WERI-Rb-1 (cell line): Measurements from ENCODE around the gene AMBN.

Experiments used
- DNase-seq: peaks from one replicate; pipeline ENCODE4 v3.0.0-alpha.2; 2020
- H3K27ac ChIP-seq: fragments of 250-450 bp; sonication (Bioruptor Pico); 2 replicates; pipeline ENCODE4 v1.5.1; 2020; ENCODE audit warnings: mild to moderate bottlenecking, moderate library complexity
- H3K27me3 ChIP-seq: fragments of 250-450 bp; sonication (Bioruptor Pico); 2 replicates; pipeline ENCODE4 v1.5.1; 2021; ENCODE audit warnings: mild to moderate bottlenecking, low read depth, moderate library complexity; ENCODE audit not compliant: insufficient read depth, severe bottlenecking
- H3K36me3 ChIP-seq: fragments of 250-450 bp; sonication (Bioruptor Pico); 2 replicates; pipeline ENCODE4 v1.5.1; 2020; ENCODE audit warnings: mild to moderate bottlenecking, moderate library complexity
- H3K4me3 ChIP-seq: 2 replicates; pipeline ENCODE4 v1.5.1; 2011; ENCODE audit warnings: low read depth, mild to moderate bottlenecking, control low read depth, low read length
- H3K9me3 ChIP-seq: fragments of 250-450 bp; sonication (Bioruptor Pico); 2 replicates; pipeline ENCODE4 v1.5.1; 2021; ENCODE audit warnings: mild to moderate bottlenecking, moderate library complexity; ENCODE audit not compliant: severe bottlenecking
- CTCF ChIP-seq: IDR thresholded peaks from 2 replicates; pipeline ENCODE4 v1.5.1; 2011; ENCODE audit warnings: low read depth, mild to moderate bottlenecking, control low read depth, inconsistent platforms, low read length

The AMBN gene

DNA sequence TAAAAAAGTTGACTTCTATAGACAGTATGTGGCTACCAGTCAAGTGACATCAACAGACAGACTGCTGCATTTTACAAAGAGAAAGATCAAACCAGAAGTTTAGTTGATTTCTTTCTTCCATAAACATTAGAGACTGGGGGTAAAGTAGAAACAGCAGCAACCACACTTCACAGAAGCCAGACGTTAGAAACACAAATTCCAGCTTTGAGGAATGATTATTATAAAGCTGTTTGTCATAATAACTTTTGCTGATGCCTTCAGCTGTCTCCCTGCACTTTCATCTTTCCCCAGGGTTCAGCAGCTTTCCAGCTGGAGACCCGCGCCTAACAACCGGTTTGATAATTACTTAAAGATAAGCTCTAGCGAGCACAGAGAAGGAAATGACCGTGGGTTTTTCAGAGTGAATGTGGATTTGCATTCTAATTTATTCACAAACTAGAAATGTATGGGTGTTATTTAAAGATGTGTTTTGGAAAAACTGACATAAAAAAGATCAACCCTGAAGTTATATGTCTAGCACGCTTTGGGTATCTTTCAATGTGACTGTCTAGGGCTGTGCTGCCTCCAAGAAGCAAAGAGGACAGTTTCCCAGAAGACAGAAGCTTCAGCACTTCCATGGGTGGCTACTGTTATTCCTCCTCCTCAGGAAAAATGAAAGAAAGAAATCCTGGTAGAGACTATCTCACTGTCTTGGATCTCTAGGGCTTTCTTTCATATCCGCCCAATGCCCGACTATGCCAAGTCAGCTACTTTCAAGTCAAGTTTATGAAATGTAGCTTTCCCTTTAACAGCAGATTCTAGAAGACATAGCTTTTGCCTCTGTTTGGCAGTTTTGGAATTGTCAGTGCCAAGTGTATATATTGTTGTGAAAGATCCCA, 21.5 kb downstream of the AMBN start:
- peak; percentile 20 for DNase-seq
- H3K27me3 ChIP-seq, result no peaks in the 10 kb centered on the region
- no peak overlapping the region for H3K4me3 ChIP-seq
- H3K27ac ChIP-seq, result no peak overlapping the region
- H3K9me3 ChIP-seq, result no peaks in the 10 kb centered on the region
- no peaks in the 10 kb centered on the region for H3K36me3 ChIP-seq
- TF ChIP-seq CTCF, result no peak

- H3K9me3 ChIP-seq, result no peaks in the 10 kb centered on the region
- H3K4me3 ChIP-seq, result no peak overlapping the region
- H3K27me3 ChIP-seq, result no peaks in the 10 kb centered on the region
- DNase-seq, result no peak
- H3K27ac ChIP-seq, result no peak overlapping the region
- TF ChIP-seq CTCF, result no peak
- no peaks in the 10 kb centered on the region for H3K36me3 ChIP-seq
Observed at GRCh38 chr4:70614184-70614555, 22.1 kb downstream of the AMBN start.

DNA sequence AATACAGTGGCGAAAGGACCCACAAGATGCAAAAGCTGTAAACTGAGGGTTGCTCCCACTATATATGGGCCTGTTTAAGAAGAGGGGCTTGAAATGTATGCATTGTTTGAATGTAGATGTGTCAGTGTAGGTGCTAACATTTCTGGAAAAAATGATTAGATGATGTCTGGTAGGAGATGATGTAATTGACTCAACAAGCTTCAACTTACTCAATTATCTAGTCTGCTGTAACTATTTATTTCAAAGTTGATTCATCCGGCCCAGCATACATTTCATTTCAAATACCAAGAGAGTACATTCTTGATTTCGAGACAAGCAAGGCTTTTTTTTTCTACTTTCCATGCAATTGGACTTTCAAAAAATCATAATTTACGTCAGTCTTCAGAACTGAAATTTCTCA, 27.2 kb downstream of the AMBN start:
- DNase-seq, result no peak
- H3K4me3 ChIP-seq, result no peak overlapping the region
- no peaks in the 10 kb centered on the region for H3K27me3 ChIP-seq
- H3K9me3 ChIP-seq, result no peaks in the 10 kb centered on the region
- H3K36me3 ChIP-seq, result no peaks in the 10 kb centered on the region
- H3K27ac ChIP-seq, result no peak overlapping the region
- TF ChIP-seq CTCF, result no peak

DNA sequence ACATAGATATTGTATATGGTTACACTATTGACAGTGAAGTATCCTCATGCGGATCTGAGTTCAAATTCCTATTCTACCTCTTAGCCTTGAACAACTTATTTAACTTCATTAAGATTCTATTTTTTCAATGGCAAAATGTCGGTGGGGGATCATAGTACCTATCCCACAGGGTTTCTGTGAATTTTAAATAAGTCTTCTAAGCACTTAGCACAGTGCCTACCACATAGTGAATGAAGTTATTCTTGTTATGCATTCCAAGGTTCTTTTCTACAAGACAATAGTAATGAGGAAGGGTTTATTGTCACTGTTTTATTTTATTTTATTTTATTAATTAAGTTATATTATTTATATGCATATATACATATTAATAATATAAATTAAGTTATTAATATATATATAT, 27.7 kb downstream of the AMBN start:
- no peak for DNase-seq
- H3K36me3 ChIP-seq, result no peaks in the 10 kb centered on the region
- H3K4me3 ChIP-seq, result no peak overlapping the region
- no peak overlapping the region for H3K27ac ChIP-seq
- no peaks in the 10 kb centered on the region for H3K27me3 ChIP-seq
- no peak for TF ChIP-seq CTCF
- H3K9me3 ChIP-seq, result no peaks in the 10 kb centered on the region

DNA sequence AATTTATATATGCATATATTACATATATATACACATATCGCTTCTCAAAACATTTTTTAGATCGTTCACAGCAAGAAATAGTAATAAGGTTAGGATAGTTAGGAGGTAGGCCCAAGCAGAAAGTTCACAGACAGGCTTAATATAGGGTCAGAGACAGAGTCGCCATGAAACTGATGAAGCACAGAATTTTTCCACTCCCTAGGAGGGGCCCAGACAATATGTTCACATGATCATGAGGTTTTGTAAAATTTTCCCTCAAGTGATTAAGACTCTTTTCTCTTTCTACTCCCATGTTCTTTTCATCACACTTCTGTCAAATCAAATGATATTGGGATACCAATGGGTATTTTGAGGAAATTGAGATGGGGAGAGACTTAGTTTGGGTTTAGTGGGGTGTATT, 31.3 kb downstream of the AMBN start:
- Histone ChIP-seq H3K9me3 (no peaks in the 10 kb centered on the region), H3K27ac (no peak overlapping the region), H3K27me3 (no peaks in the 10 kb centered on the region), H3K4me3 (no peak overlapping the region), H3K36me3 (no peaks in the 10 kb centered on the region)
- TF ChIP-seq CTCF, result no peak
- DNase-seq, result no peak

- no peak for DNase-seq
Observed at GRCh38 chr4:70624226-70624793, 32.3 kb downstream of the AMBN start.

More at GRCh38 chr4:70624226-70624793, 32.3 kb downstream of the AMBN start:
- Histone ChIP-seq H3K36me3 (no peaks in the 10 kb centered on the region), H3K27me3 (no peaks in the 10 kb centered on the region), H3K4me3 (no peak overlapping the region), H3K9me3 (no peaks in the 10 kb centered on the region), H3K27ac (no peak overlapping the region)
- no peak for TF ChIP-seq CTCF
